ENCODE measurements around the gene DBET.
"Not testable (repeated sequence)": the region's sequence is repeated elsewhere in the genome, so short reads cannot be mapped to it uniquely, and the experiment has no call there.

DBET gene

GRCh38 chr4:190064342-190064741 lies at the start of gene DBET:
Gene DBET, plus strand, starts transcription at chr4:190064502.
- not testable (repeated sequence) for DNase-seq

GRCh38 chr4:190014771-190015537 lies 49.3 kb upstream of the DBET start:
- DNase-seq = no peak

- DNase-seq = no peak
Observed at GRCh38 chr4:190015538-190016368, 48.5 kb upstream of the DBET start.

GRCh38 chr4:190016369-190017289 lies 47.7 kb upstream of the DBET start:
- no peak for DNase-seq

- no peak for DNase-seq
Observed at GRCh38 chr4:190017357-190018200, 46.7 kb upstream of the DBET start.

GRCh38 chr4:190018201-190018920 lies 45.9 kb upstream of the DBET start:
- no peak for DNase-seq

GRCh38 chr4:190019023-190019858 lies 45.1 kb upstream of the DBET start:
- DNase-seq = no peak

- not testable (repeated sequence) for DNase-seq
Observed at GRCh38 chr4:190019859-190020463, 44.3 kb upstream of the DBET start.

- DNase-seq = no peak
Observed at GRCh38 chr4:190020790-190021717, 43.2 kb upstream of the DBET start.

GRCh38 chr4:190021973-190022372 lies 42.3 kb upstream of the DBET start:
- DNase-seq = not testable (repeated sequence)

- not testable (repeated sequence) for DNase-seq
Observed at GRCh38 chr4:190022614-190023281, 41.6 kb upstream of the DBET start.

GRCh38 chr4:190027156-190027555 lies 37.1 kb upstream of the DBET start, which contains the start of gene FRG2:
Gene FRG2, minus strand, starts transcription at chr4:190027256. Its CDS starts 52 bp downstream, at chr4:190027204.
- DNase-seq = not testable (repeated sequence)

- DNase-seq = peak; percentile 45
Observed at GRCh38 chr4:190031264-190031663, 33.0 kb upstream of the DBET start.

- not testable (repeated sequence) for DNase-seq
Observed at GRCh38 chr4:190037704-190038388, 26.5 kb upstream of the DBET start.

GRCh38 chr4:190040873-190041272 lies 23.4 kb upstream of the DBET start:
- not testable (repeated sequence) for DNase-seq

GRCh38 chr4:190047627-190048026 lies 16.7 kb upstream of the DBET start:
- not testable (repeated sequence) for DNase-seq

Data from activated CD4-positive, alpha-beta T cell treated with anti-CD3 and anti-CD28 coated beads, Interleukin-2, amount 50 U/mL, for 16 hours (primary cell).